DOHH2 (cell line): ENCODE results near the gene CSF2RB.

Experiments
- CTCF ChIP-seq: fragments of 200-600 bp; sonication (generic); IDR thresholded peaks from one replicate; pipeline ENCODE4 v1.5.1; 2014; ENCODE audit warnings: antibody characterized with exemption, mild to moderate bottlenecking, low read depth, low read length; ENCODE audit not compliant: poor library complexity, severe bottlenecking
- EZH2phosphoT487 ChIP-seq: fragments of 200-600 bp; sonication (generic); IDR thresholded peaks from 2 replicates; pipeline ENCODE4 v1.6.1; 2017; ENCODE audit warnings: borderline replicate concordance, mild to moderate bottlenecking, antibody characterized with exemption, low read length, moderate library complexity, mixed read lengths

- no peak for TF ChIP-seq EZH2phosphoT487
- no peak for TF ChIP-seq CTCF
Measured at GRCh38 chr22:36881504-36882245, 31.8 kb upstream of the CSF2RB start.
